HG03039 (cell line): ENCODE results near the gene B3GALT6.

Experiments
- ATAC-seq: cut with Tn5 transposase; IDR thresholded peaks from one replicate; pipeline ENCODE4 v1.9.1; 2021; ENCODE audit warnings: mild to moderate bottlenecking, moderate library complexity; ENCODE audit not compliant: unreplicated experiment

The B3GALT6 gene

DNA sequence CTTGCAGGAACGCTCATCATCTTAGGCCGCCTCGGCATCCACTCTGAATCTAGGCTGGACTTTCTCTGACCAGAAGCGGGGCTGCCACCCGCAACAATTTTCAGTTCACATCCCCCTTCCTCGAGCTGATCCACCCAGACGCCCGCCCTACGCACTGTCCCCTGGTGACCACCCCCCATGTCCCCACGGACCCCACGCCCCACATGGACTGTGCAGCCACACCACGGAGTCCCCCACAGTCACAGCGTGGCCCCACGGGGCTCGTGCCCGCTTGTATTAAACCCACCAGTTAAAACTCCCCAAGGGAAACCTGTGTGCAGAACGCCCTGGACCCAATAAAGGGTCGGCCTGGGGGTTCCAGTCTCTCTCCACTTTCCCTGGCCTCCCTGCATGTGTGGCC lies 27.5 kb downstream of the B3GALT6 start:
- ATAC-seq, result no peak

- no peak for ATAC-seq
These were observed 28.0 kb downstream of the B3GALT6 start for GRCh38 chr1:1259951-1260600.

DNA sequence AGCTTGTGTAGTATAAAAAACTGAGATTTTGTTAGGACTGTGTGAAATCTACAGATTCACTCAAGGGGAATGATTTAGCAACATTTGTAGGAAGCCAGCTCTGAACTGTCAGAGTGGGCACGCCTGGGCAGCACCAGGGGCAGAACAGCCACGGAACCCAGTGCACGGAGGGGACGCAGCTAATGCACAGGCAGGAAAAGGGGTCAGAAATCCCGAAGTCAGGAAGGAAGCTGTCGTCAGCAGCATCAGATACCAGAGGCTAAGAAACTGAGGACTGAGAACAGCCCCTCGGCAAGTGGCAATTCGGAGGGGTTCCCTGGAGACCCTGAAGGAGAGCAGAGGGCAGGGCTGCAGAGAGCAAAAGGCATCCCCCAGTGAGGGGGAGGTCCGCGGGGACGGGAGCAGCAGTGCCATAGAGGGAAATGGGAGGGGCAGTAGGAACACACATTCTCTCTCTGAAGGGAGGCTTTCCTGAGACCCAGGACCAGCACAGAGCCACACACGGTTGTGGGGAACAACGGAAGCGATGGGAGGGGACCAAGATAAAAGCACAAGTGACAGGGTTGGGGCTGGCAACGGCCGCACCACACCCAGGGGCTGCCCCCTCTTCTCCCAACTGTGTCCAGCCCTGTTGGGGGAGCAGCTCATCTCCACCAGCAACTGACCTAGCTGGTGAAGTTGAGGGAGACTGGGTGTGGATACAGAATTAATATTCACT lies 29.0 kb downstream of the B3GALT6 start:
- ATAC-seq, result no peak

- no peak for ATAC-seq
These were observed 30.0 kb downstream of the B3GALT6 start for GRCh38 chr1:1262071-1262470.

DNA sequence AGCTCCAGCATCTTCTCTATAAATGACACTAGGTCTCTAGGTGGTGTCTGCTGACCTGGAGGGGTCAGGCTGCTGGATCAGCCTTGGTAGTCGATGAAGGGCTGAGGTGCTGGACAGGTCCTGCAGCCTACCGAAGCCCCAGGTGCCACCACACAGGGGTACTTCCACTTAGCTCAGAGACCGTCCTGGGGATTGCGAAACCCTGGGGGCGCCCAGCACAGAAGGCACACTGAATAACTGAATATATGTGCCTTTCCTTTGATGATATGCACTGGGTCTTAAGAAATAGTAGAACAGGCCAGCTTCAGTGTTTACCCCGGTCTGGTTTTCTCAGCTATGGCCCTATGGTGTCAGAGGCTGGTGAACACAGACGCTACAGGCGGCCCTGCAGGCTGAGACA lies 30.7 kb downstream of the B3GALT6 start:
- no peak for ATAC-seq

- no peak for ATAC-seq
These were observed 32.0 kb downstream of the B3GALT6 start for GRCh38 chr1:1264026-1264425.

DNA sequence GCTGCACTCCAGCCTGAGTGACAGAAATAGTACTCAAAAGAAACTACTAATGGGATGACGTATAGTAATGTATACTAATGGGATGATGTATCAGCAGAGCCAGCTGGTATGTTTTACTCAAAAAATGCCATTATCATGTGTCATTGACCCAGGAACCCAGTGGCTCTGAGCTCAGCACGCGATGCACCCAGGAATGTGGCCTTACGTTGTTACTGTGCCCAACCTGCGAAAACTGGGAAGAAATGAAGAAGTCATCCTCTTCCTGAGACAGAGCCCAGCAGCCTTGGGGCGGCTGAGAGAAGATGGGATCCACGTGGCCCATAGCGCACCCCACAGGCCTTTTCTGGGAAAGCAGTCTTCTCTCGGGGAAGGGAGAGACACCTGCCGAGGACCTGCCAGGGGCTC lies 32.8 kb downstream of the B3GALT6 start:
- no peak for ATAC-seq

GRCh38 chr1:1267488-1268283 lies 35.6 kb downstream of the B3GALT6 start:
- no peak for ATAC-seq

GRCh38 chr1:1268284-1268682 lies 36.2 kb downstream of the B3GALT6 start:
- no peak for ATAC-seq

- ATAC-seq, result no peak
These were observed 38.8 kb downstream of the B3GALT6 start for GRCh38 chr1:1270813-1271212.

DNA sequence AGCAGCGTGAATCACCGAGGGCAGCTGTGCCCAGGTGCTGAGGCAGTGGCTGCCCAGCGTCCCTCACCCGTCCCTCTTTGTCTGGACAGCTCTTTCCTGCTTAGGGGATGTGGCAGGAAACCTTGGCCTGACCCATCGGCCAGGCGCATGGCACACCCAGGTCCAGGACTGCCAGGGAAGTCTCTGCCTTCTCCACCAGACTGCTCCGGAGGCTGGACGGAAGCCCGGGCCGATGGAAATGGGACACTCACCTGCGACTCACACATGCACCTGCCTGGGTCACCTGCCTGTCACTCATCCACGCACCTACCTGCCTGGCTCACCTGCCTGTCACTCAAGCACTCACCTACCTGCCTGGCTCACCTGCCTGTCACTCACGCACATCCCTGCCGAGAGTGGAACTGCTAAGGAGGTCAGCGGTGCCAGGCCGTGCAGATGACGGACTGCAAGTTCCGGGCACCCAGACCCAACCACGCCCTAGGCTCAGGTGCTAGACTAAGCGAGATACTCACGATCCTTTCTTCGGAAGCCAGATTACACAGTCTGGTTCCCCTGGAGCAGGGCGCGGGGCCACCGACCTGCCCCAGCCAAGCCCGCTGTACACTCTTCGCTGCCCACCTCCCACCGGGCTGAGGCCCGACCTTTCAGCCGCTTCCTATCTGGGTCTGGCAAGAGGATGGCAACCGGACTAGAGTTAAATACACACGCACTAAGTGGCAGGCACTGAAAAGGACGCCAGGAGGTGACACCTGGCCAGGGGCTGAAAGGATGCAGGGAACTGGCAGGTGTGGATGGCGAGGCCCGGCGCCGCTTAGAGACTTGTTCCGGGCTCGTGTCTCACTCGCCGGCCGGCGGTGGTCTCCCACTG lies 40.5 kb downstream of the B3GALT6 start:
- ATAC-seq, result no peak

GRCh38 chr1:1273209-1273511 lies 41.1 kb downstream of the B3GALT6 start:
- peak; percentile 14 for ATAC-seq

DNA sequence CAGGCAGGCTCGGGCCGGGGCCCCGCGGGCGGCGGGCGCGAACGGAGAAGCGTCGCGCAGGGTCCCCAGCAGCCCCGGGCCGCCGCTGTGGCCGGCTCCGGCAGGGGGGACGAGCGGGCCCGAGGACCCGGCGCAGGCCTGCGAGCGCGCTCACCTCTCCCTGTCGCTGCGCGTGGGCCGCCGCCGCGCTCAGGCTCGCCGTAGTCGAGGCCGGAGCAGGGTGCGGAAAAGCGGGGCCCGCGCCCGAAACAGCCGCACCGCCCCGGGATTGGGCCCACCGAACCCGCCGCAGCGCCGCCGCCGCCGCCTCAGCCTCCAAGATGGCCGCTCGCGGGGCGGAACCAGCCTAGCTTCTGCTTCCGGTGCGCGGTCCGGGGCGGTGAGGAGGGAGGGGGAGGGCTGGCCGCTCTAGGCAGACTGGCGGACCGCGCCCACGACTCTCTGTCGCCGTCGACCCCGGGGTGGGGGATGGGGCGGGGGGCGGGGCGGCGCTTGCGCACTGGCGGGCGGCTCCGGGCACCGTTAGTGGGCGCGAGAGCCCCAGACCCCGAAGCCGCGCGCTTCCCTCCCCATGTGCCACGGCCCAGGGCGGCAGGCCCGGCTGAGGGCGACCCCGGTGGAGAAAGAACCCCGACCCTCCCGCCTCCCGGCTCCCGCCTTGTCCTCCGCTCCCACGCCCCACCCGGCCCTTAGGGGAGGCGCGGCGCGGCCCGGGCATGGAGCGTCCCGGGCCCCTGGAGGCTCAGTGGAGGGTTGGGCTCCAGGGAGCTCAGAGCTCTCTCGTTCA lies 41.7 kb downstream of the B3GALT6 start, which contains the start of gene UBE2J2:
Gene UBE2J2, minus strand, starts transcription at position 343 of the 787 bp plus-strand sequence. CDS start 5,862 bp downstream, outside the sequence.
- peak; percentile 86 for ATAC-seq

DNA sequence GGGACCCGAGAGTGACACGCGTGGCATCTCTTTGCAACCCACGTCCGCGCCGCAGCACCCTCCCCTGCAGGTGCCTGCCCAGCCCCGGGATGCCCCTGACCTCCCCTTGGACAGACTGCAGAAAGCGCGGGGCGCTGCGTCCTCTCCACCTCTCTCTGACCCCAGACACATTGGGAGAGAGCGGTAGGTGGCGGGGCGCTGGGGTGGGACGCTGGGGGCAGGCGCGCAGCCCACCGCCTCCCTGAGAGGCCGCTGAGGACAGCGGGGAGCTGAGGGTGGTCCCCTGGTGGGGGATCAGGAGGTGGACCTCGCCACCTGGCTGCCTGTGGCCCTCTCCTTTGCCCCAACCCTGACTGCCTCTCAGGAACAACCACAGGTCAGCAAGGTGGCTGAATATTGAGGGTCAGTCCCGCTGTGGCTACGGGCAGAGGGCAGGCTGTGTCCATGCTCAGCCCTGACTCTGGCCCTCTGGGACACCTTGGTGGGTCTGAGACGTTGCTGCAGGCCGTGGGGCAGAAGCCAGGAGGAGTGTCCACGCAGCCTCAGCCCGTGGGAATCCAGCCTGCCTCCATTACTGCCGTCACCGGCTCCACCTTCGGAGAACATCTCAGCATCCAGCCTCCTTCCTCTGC lies 42.4 kb downstream of the B3GALT6 start:
- no peak for ATAC-seq

DNA sequence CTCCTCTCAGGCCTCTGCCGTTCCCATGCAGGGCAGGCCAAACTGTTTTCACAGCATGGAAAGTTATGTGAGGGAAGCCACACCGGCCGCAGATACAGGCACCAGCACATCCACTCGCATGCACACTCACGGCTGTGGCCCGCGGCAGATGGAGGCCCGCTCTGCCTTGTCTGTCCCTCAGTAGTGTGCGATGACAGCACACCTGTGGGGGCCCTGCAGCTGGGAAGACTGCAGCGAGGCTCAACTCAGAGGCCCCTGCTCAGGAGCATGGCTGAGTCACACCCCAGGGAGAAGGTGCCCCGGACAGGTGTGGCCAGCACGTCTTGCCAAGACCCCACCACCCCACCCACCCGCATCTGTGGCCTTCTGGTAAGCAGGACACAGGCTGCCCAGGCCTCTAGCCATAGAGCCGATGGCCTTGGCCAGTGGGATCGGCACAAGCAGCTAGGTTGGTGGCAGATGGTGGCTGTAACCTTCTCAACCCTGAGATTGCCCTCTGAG lies 42.9 kb downstream of the B3GALT6 start:
- no peak for ATAC-seq

GRCh38 chr1:1275836-1276235 lies 43.8 kb downstream of the B3GALT6 start:
- no peak for ATAC-seq

DNA sequence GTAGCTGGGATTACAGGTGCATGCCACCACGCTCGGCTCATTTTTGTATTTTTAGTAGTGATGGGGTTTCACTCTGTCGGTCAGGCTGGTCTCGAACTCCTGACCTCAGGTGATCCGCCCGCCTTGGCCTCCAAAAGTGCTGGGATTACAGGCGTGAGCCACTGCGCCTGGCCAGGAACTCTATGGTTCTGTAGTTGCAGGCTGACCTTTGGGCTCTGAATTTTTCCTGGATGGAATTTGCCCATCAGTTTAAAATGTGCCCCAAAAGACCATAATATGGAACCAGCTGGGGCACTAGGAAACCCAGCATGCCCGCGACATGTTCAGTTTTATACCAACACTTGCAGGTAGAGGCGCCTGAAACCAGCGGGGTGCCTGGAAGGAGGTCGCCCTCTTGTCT lies 46.6 kb downstream of the B3GALT6 start:
- ATAC-seq, result no peak

GRCh38 chr1:1279028-1279427 lies 47.0 kb downstream of the B3GALT6 start:
- ATAC-seq, result no peak

DNA sequence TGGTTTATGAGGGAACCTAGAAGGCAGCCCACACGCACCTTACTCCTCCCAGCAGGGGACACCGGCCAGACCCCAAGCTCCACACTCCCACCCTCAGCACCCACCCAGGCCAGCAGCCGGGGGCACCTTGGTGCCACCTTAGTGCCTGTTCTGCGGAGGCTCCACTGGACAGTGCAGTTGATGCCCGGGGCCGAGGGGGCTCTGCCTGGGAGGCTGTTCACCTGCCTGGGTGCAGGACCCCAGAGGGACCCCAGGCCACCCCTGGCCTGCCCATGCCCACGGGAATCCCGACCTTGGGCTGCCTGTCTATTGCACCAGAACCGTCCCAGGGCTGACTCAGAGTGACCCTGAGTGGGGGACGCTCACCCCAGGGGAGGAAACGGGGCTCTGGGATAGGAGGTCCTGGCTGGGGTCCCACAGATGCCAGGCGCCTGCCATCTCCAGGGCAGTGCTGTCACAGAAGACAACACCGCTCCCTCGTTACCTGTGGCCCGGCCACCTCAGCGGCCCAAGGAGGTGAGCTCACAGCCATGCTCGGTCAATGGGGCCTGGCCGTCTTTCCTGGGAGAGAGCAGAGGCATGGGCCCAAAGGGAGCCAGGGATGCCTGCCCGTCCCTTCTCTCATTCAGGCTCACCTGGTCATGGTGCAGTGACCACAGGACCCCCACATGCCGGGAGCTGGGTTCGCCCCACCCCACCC lies 48.9 kb downstream of the B3GALT6 start:
- no peak for ATAC-seq
